NCI-H2171 (cell line): ENCODE measurements around the gene FOXO3.
"Not testable (repeated sequence)": the region's sequence is repeated elsewhere in the genome, so short reads cannot be mapped to it uniquely, and the experiment has no call there.

Source experiments
- DNase-seq: peaks from one replicate; lab custom pipeline; 2025; lab: John Stamatoyannopoulos, UW

The FOXO3 gene

DNA sequence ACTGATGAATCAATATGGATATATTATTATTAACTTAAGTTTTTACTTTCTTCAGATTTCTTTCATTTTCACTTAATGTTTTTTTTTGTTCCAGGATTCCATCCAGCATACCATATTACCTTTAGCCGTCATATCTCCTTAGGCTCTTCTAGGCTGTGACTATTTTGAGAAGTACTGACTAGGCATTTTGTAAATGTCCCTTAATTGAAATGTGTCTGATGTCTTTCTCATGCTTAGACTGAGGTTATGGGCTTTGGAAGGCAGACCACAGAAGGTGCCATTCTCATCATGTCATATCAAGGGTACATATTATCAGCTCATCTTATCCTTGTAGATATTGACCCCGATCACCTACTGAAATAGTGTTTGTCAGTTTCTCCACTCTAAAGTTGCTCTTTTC, 101.3 kb downstream of the FOXO3 start:
- DNase-seq = no peak

DNA sequence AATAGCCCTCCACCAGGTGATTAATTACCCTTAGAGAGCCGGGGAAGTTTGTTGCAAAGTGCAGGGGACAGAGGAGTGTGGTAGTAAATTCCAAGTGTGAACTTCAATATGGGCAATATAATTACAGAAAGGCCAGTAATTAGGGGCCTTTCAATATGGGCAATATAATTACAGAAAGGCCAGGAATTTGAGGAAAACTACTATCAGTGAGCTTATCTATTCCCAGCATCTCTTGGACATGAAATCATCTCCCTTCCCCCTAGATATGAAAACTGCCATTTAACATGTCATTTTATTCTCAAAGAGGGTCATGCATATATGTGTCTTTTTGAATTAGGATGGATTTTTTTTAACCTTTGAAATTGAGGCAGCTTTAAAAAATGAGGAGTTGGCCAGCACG, 102.0 kb downstream of the FOXO3 start:
- DNase-seq = no peak

DNA sequence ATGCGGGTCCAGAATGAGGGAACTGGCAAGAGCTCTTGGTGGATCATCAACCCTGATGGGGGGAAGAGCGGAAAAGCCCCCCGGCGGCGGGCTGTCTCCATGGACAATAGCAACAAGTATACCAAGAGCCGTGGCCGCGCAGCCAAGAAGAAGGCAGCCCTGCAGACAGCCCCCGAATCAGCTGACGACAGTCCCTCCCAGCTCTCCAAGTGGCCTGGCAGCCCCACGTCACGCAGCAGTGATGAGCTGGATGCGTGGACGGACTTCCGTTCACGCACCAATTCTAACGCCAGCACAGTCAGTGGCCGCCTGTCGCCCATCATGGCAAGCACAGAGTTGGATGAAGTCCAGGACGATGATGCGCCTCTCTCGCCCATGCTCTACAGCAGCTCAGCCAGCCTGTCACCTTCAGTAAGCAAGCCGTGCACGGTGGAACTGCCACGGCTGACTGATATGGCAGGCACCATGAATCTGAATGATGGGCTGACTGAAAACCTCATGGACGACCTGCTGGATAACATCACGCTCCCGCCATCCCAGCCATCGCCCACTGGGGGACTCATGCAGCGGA, 102.9 kb downstream of the FOXO3 start:
- DNase-seq = not testable (repeated sequence)

DNA sequence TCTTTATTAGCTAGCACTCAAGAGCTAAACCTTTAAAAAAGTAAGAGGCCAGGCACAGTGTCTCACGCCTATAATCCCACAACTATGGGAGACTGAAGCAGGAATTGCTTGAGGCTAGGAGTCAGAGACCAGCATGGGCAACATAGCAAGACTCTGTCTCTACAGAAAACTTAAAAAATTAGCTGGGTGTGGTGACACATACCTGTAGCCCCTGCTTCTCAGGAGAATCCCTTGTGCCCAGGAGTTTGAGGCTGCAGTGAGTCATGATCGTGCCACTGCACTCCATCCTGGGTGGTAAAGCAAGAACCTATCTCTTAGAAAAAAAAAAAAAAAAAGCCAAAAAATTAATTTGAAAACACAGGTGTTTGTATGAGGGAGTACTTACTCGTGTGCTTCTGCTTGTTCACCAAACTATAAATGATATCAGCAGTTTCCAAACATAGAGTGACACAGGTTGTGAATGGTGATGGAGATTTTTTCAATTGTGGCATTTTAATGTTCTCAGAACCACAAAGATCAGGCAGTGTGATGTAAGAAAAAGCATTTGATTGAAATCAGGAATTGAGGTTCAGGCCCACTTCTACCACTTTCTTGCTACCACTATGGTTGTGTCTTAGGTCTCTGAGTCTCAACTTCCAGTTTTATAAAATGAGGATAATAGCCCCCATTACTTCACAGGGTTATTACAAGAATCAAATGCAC, 104.9 kb downstream of the FOXO3 start:
- no peak for DNase-seq

DNA sequence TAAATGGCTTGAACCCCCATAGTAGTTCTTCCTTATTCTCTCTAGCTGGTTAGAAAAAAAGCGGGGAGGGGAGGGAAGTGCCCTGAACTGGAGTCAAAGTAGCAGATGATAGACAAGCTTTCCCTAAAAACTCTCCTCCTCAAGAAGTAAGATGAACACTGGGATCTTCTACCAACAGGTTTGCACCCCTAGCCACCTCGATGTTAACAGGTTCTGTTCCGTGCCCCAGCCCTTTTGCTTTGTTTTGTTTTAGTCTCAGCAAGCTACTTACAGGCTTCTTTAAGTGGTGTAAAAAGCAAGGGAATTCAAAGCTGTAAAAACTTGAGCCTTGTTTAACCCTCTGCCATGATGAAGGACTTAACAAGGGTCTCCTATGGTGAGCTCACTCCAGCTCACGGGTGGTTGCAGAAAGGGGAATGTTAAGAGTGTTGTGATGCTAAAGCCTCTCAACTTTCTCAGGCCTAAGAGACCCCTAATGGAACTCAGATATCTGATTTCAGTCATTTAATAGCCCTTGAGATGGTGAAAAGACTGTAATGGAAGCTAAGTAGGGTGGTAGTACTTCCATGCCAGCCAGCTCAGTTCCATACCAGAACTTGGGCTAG, 106.0 kb downstream of the FOXO3 start:
- no peak for DNase-seq

DNA sequence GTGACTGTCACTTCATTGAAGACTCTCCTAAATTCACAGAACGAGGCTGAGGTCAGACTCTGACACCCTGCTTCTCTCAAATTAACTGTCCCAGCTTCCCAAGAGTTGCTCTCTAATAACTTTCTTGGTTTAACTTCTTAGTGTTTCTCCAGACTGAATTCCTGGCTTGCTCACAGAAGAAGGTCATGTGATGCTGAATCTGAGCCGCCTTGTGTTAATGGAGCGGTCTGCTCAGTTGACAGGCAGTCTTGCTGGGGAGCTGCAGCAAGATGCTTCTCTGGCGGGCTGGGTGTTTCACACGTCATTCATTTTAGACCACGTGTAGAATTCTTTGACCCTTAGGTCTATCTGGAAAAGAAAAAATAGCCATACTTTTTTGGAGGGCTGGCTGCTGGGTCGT, 107.3 kb downstream of the FOXO3 start:
- no peak for DNase-seq

DNA sequence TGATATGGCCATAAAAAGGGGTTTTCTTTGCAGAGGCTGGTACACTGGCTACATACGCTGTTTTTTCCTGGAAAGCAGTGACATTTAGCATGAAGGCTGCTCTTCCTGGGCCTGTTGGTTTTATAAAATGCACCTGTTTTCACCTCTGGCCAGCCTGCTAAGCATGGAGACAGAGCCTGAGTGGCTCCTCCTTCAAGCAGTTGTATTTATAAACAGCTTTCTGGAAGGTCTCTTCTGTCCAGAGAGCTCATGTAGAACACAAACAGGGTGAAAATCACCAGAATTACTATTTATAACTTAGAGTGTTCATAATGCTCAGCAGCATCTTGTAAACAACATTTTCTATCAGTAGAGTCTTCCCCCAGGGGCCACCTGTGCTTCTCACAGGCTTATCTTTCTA, 109.0 kb downstream of the FOXO3 start:
- DNase-seq = no peak

DNA sequence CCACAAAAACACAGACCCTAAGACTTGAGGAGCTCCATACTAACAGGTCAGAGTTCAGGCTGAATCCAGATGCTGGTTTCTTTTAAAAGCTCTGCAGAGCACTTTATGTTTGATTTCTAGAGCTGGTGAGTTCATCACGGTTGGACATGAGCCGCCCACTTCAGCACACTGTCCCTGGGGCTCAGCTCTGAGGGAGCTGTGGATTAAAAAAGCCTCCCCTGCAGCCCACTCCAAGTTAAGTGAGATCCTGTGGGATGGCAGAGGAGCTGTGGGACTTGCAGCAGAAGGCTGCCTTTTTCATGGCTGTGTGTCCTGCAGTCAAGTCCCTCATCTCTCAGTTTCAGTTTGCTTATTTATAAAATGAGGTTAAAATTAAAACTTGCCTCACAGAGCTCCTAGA, 110.5 kb downstream of the FOXO3 start:
- DNase-seq = no peak

DNA sequence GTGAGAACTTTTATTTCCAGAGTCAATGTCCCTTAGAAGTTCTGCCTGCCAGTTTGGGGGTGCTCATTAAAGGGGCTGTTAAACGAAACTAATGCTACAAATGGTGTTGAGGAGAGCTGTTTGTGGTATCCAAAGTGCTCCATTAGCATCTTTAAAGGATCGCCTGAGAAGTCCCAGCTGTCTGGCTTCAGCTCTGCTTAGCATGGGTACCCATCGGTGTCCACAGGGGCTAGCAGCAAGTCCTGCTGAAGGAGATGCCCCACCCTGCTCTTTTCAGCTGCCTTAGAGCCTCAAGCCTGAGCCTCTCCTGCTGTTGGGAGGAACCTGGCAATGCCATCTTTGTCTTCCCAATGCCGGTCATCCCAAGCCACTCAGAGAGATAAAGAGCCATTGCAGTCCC, 111.1 kb downstream of the FOXO3 start:
- no peak for DNase-seq

DNA sequence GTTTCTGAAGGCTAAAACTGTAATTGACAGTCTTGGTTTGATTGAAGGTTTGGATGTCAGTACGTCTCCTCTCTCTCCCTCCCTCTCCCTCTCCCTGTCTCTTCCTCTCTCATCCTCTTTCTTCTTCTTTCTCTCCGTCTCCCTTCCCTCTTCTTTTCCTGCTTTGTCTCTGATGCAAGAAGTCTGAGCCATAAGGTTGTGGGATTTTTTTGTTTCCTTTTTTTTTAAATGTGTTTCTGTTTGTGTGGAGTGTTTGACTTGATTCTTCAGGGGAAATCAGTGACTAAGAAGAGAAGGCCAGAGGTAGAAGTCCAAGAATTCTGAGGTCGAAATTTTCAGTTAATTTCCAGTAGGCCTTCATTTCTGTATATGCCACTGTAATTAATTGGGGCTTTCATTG, 111.9 kb downstream of the FOXO3 start:
- DNase-seq = no peak

DNA sequence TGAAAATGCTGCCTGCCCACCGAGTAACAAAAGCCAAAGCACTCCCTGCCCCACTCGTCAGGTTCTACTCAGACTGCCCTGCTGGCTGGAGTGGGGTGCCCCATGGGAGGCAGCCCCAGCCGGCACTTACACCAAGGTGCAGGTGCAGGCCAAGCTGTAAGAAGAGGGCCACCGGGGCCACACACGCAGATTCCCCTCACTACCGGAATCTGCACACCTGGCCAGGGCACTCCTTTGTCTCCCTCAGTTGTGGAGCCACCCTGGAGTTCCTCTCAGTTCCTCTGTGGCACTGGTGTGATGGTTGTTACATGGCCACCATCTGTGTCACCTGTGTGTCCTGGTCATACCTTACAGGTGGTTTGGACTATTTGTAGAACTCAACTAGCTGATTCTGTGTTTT, 112.4 kb downstream of the FOXO3 start:
- no peak for DNase-seq

DNA sequence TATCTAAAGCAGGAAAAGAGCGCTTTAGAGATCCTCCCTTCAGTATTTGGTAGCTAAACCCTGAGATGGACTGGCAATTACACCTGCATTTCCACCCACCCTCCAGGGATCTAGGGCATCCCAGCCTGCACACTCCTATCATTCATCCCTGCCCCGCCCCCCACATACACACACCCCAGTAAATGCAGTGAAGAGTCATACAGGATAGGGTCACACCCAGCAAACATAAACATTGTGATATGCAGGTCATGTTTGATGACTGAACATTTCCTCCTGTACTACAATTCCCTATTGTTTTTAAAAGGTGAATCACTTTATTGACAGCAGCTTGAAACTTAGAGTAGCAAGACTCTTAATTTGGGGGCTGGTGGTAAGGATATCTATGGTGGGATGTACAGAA, 112.9 kb downstream of the FOXO3 start:
- no peak for DNase-seq

DNA sequence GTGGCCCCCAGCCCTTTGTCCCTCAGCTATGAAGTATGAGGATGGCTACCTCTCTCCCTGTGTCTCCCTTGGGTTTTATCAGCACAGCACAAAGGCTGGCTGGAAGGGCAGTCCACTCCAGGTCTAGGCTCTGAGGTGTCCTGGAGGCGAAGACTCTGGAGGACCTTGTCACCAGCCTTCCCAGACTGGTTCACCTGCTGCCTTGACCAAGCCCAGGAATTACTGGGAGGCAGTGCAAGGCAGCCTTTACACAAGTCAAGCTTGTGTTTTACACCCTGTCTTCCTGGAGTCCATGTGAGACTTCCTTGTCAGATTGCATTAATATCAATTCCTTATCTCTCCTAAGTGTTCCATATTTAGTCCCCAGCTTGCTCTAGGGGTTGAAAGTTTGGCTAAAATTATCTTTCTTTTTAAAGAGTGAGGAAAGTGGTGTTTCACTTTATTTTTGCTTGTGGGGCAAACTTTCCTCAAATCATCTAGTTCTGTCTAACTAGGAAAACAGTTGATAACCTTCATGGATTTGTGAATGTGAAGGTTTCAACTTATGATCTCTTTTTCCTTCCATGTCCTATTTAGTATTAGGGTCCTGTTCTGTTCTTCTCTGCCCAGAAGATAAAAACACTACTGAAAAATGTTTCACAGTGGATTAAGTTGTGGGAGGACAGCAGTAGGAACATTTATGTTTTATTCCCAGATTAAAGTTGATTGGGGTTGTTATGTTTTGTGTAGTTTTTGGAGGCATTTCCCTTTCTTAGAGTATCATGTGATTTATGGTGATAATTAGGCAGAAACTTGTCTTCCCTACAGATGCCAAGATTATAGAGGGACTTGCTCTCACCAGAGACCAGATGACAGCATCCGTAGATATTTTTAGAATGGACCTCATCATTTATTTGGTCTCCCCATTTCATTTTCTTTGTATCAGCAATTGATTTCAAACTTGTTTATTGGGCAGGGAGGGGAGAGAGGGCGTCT, 114.8 kb downstream of the FOXO3 start:
- no peak for DNase-seq

DNA sequence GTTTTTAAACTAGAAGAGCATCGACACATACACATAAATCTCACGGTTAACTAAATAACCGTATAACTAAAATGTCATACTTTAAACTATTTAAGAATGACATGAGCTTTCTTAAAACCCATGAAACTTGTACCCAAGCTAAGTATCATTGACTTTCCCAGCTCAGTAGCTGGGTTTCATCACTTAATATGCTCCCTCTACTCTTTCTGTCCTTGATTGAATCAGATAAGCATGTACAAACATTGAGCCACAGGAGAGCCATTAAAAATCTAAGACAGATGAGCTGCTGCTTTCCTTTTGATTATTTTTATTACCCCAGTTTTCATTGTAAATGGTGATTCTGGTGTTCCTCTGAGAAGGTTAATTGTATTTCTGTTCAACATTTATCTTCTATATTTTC, 115.8 kb downstream of the FOXO3 start:
- DNase-seq = no peak

DNA sequence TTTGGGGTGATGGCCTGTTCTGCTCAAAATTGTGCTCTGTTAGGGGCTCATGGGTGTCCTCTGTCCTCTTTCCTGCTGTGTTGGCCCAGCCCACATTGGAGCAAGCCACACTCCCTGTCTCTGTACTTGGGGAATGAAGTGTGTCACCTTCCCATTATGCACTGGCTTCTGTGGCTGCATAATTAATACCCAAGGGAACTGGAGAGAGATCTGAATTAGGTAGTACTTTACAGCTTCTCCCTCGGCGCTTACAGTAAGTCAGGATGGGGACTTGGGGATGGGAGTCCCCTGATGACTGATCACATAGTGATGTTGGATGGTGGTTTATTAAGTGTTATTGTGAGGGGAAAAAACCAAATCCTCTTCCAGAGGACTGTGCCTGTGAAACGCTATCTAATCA, 116.6 kb downstream of the FOXO3 start:
- DNase-seq = no peak

DNA sequence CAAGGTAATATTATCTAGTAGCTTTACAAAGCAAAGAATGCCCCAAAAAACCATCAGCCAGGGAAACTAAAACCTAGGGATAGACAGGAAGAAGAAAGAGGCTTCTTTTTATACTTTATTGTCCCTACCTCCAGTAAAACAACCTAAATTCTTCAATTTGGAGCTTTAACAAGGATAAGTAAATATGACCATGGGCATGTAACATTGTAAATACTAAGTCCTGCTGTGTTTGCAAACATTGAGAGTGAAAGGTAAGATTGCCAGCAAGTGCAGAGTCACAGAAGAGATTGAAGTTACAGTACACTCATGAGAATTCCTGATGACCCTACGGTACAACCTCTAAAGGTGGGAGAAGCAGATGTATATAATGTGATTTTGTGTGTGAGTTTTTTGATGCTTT, 117.2 kb downstream of the FOXO3 start:
- DNase-seq = no peak

DNA sequence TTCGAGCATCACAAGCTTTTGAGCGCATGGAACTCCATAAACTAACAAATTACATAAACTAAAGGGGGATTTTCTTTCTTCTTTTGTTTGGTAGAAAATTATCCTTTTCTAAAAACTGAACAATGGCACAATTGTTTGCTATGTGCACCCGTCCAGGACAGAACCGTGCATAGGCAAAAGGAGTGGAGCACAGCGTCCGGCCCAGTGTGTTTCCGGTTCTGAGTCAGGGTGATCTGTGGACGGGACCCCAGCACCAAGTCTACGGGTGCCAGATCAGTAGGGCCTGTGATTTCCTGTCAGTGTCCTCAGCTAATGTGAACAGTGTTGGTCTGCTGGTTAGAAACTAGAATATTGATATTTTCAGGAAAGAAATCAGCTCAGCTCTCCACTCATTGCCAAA, 119.6 kb downstream of the FOXO3 start:
- not testable (repeated sequence) for DNase-seq

DNA sequence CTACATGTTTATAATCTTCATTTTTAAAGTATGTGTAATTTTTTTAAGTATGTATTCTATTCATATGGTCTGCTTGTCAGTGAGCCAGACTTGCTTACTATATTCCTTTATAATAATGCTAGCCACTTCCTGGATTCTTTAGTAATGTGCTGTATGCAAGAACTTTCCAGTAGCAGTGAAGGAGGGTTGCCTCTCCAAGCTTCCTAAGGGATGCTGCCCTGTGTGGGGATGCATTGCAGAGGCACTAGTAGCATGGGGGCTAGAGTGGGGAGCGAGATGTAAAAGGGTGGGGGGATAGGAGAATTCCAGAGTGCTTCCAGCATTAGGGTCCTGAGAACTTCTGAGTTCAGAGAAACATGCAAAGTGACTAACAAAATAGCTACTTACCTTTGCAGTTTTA, 121.0 kb downstream of the FOXO3 start:
- DNase-seq = not testable (repeated sequence)

DNA sequence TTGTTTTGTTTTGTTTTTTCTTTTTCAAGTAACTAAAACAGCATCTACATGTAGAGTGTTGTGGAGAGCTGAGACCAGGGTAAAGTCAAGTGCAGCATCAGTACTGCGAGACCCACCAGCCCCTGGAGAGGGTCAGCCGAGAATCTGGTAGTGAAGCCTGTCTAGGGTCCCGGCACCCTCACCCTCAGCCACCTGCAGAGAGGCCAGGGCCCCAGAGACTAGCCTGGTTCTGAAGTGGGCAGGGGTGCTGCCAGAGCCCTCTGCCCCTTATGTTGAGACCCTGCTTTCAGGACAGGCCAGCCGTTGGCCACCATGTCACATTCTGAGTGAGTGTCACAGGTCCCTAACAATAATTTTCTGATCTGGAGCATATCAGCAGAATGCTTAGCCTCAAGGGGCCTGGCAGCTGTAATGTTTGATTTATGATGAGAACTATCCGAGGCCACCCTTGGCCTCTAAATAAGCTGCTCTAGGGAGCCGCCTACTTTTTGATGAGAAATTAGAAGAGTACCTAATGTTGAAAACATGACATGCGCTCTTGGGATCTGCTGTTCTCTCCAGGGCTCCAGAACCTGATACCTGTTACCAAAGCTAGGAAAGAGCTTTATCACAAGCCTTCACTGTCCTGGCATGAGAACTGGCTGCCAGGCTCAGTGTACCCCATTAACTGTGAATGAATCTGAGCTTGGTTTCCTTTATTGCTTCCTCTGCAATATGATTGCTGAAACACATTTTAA, 121.8 kb downstream of the FOXO3 start:
- DNase-seq = not testable (repeated sequence)

DNA sequence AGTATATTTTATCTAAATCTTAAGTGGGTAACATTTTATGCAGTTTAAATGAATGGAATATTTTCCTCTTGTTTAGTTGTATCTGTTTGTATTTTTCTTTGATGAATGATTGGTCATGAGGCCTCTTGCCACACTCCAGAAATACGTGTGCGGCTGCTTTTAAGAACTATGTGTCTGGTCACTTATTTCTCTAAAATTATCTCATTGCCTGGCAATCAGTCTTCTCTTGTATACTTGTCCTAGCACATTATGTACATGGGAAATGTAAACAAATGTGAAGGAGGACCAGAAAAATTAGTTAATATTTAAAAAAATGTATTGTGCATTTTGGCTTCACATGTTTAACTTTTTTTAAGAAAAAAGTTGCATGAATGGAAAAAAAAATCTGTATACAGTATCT, 123.3 kb downstream of the FOXO3 start:
- DNase-seq = not testable (repeated sequence)

DNA sequence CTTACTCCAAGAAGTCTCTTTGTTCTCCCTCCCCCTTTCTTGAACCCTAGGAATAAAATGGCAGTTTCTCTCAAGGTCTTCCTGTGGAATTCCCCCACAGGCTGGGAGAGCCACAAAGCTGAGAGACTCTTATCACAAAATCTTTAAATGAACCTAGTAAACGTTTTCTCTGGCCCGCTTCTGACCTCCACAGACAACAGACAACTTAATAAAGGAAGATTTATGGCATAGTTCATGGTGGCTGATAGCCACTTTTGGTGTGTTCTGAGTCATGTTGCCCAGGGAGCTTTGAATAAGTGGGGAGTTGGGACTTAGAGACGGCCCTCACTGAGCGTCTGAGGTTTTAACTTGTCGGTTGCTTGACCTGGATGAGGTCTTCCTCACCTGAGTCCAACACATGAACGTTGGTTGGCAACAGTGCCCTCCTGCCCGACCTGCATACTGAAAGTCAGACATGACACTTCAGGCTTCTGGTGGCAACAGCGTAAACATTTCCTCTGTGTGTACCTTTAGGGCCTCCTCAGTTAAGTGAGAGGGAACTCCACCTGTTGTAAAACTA, 124.1 kb downstream of the FOXO3 start:
- no peak for DNase-seq

DNA sequence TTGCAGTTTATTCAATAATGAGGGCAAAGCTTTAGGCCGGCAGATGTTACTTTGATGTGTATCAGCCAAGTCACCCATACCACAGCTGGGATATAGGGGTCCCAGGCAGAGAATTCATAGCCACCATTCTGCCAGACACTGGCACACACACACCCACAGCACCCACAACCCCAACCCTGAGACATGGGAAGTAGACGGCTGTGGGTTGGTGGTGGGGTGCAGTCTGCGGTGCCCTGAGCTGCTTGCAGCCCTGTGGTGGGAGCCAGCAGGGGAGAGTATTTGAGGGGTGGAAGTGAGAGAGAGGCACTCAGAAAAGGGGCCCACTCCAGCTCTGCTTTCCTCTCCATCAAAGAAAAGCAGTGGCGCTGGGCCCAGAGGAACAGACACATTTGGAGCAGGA, 125.3 kb downstream of the FOXO3 start:
- no peak for DNase-seq
